ENCODE measurements around the gene PPP1R14C. TPM values are rescaled to one million over a fixed set of nuclear protein-coding genes. Genes with fewer than 3 reads are reported as not detected.

PPP1R14C gene
- total RNA-seq, 6 donors from 2014 or later: 12.0 to 34.5 (median 16.8) TPM

DNA sequence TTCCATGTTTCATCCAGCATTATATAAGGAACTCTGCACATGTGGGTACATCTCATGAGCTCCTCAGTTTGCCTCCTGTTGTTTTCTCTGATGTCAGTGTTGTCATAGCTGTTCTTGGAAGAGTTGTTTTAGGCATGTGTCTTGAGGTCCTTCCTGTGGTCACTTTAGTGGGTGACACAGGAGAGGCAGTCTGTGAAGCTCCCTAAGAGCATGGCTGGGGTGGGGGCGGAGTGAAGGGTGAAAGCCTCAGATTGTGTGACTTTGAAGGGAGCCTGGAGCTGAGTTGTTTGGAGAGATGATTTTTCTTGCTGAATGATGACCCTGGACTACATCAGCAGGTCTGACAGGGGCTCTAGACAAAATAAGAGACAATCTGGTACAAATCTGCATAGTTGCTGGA is 37.7 kb downstream of the PPP1R14C start:
- ATAC-seq (ENCODE audit: low FRiP score in 2 of 2) (no peak), DNase-seq (no peak)
- TF ChIP-seq, protein P1, sequence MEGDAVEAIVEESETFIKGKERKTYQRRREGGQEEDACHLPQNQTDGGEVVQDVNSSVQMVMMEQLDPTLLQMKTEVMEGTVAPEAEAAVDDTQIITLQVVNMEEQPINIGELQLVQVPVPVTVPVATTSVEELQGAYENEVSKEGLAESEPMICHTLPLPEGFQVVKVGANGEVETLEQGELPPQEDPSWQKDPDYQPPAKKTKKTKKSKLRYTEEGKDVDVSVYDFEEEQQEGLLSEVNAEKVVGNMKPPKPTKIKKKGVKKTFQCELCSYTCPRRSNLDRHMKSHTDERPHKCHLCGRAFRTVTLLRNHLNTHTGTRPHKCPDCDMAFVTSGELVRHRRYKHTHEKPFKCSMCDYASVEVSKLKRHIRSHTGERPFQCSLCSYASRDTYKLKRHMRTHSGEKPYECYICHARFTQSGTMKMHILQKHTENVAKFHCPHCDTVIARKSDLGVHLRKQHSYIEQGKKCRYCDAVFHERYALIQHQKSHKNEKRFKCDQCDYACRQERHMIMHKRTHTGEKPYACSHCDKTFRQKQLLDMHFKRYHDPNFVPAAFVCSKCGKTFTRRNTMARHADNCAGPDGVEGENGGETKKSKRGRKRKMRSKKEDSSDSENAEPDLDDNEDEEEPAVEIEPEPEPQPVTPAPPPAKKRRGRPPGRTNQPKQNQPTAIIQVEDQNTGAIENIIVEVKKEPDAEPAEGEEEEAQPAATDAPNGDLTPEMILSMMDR (IDR thresholded peaks at IDR 0.05): no peak
- TF ChIP-seq POLR2A (IDR thresholded peaks at IDR 0.05) (no peak), EP300 (IDR thresholded peaks at IDR 0.05) (no peak), POLR2AphosphoS5 (IDR thresholded peaks at IDR 0.05) (no peak)
- Histone ChIP-seq H3K27ac (no peak overlapping the region), H3K27me3 (no peaks in the 10 kb centered on the region), H3K4me1 (peaks cover 0 to 25% (median 8%) of the 10 kb centered on the region in 4 donors), H3K4me3 (no peak overlapping the region), H3K36me3 (no peaks in the 10 kb centered on the region), H3K9me3 (no peaks in the 10 kb centered on the region)
- 92 to 100% methylated on average over 1 of the region's 1 CpG for WGBS, 2 donors

DNA sequence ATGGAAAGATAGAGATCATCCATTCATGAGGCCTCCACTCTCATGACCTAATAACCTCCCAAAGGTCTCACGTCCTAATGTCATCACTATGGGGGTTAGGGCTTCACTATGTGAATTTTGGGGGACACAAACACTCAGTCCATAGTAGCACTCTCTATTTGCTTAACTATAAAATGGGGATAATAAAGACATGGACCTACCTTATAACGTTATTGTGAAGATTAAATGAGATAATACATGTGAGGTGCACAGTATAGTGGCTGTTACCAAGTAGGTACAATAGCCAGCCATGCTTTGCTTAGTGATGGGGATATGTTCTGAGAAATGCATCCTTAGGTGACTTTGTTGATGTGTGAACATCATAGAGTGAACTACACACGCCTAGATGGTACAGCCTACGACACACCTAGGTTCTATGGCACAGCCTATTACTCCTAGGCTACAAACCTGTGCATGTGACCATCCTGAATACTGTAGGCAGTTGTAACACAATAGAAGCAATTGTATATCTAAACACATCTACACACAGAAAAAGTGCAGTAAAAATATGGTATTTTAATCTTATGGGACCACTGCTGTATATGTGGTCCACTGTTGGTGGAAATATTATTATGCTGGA is 39.7 kb downstream of the PPP1R14C start:
- Histone ChIP-seq H3K4me1 (peaks cover 0 to 8% (median 3%) of the 10 kb centered on the region in 4 donors), H3K27ac (no peak overlapping the region), H3K27me3 (no peaks in the 10 kb centered on the region), H3K9me3 (no peaks in the 10 kb centered on the region), H3K4me3 (no peak overlapping the region), H3K36me3 (no peaks in the 10 kb centered on the region)
- DNase-seq (no peak), ATAC-seq (ENCODE audit: low FRiP score in 2 of 2) (no peak)
- 93 to 95% methylated on average over 4 of the region's 4 CpGs for WGBS, 2 donors
- TF ChIP-seq, protein P1 (IDR thresholded peaks at IDR 0.05): no peak
- no peak for TF ChIP-seq EP300 (IDR thresholded peaks at IDR 0.05)
- TF ChIP-seq POLR2AphosphoS5 (IDR thresholded peaks at IDR 0.05): no peak
- no peak for TF ChIP-seq POLR2A (IDR thresholded peaks at IDR 0.05)

DNA sequence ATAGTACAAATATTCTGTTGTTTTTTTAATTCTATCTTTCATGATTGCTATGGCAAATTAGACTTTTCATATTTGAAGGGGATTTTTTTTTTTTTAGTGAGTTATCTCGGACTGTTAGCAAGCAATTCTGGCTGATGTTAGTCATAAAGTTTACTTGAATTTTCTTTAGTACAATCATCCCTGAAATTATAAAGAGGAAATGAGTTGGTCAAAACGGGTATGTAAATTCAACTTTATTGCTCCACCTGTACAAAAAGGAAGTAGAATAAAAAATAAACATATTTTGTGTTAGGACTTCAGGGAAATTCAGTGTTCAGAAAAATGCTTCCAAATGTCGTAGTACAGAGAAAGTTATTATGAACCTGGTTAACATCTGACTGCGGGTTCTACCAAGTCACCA is 40.3 kb downstream of the PPP1R14C start:
- H3K27me3 ChIP-seq: no peaks in the 10 kb centered on the region
- TF ChIP-seq POLR2AphosphoS5 (IDR thresholded peaks at IDR 0.05) (no peak), EP300 (IDR thresholded peaks at IDR 0.05) (no peak), POLR2A (IDR thresholded peaks at IDR 0.05) (no peak)
- TF ChIP-seq, protein P1 (IDR thresholded peaks at IDR 0.05): no peak
- WGBS, 2 donors: 57 to 69% methylated on average over 4 of the region's 4 CpGs
- H3K4me3 ChIP-seq: no peak overlapping the region
- H3K4me1 ChIP-seq: peaks cover 0 to 8% (median 3%) of the 10 kb centered on the region in 4 donors
- H3K27ac ChIP-seq: no peak overlapping the region
- no peaks in the 10 kb centered on the region for H3K36me3 ChIP-seq
- no peak for DNase-seq
- ATAC-seq (ENCODE audit: low FRiP score in 2 of 2): no peak
- H3K9me3 ChIP-seq: no peaks in the 10 kb centered on the region

DNA sequence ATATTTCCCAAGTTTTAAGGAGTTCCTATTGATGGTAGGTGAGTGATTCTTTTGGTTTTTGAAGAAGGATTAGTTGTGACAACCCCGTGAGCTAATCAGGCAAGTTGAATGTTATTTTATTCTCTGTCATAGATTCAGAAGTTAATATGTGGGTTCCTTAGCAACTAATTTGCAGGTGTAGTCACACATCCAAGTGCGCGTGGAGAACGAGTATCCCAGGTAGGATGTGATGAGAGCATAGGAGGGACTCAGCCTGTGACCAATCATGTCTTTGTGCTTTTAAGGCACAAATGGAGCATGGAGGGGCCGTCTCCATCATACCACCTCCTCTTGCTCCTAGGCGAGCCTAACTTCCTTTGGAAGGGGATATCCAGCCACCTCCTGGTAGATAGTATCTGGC is 41.1 kb downstream of the PPP1R14C start:
- no peak overlapping the region for H3K4me3 ChIP-seq
- no peak for TF ChIP-seq POLR2AphosphoS5 (IDR thresholded peaks at IDR 0.05)
- TF ChIP-seq POLR2A (IDR thresholded peaks at IDR 0.05): no peak
- TF ChIP-seq EP300 (IDR thresholded peaks at IDR 0.05): no peak
- TF ChIP-seq, protein P1 (IDR thresholded peaks at IDR 0.05): no peak
- DNase-seq (no peak), ATAC-seq (ENCODE audit: low FRiP score in 2 of 2) (no peak)
- no peaks in the 10 kb centered on the region for H3K27me3 ChIP-seq
- H3K27ac ChIP-seq: no peak overlapping the region
- WGBS, 2 donors: 93 to 97% methylated on average over 5 to 6 of the region's 6 CpGs
- H3K9me3 ChIP-seq: no peaks in the 10 kb centered on the region
- H3K4me1 ChIP-seq: peaks cover 0 to 8% (median 3%) of the 10 kb centered on the region in 4 donors
- no peaks in the 10 kb centered on the region for H3K36me3 ChIP-seq
